GM12865 (cell line): ENCODE data around the gene MINK1.

Experiments
- DNase-seq: peaks from one replicate; pipeline ENCODE4 v3.0.0; 2010; ENCODE audit warnings: low read depth
- H3K4me3 ChIP-seq: 2 replicates; pipeline ENCODE4 v1.5.1; 2011; ENCODE audit warnings: mild to moderate bottlenecking, low read depth, low read length, control low read depth
- CTCF ChIP-seq: IDR thresholded peaks from 2 replicates; pipeline ENCODE4 v1.5.1; 2011; ENCODE audit warnings: low read length, control low read depth, low read depth, inconsistent platforms; ENCODE audit not compliant: insufficient read depth; ENCODE audit errors: missing control alignments

MINK1 gene

GRCh38 chr17:4833178-4833940 is at the start of gene MINK1:
Gene MINK1 (plus strand): TSS chr17:4833340. CDS start chr17:4833584, 244 bp downstream.
- DNase-seq = peak; percentile 97
- no peak for TF ChIP-seq CTCF
- peak within 1 kb of the TSS; percentile 84 for H3K4me3 ChIP-seq

- DNase-seq = no peak
- no peak for TF ChIP-seq CTCF
- H3K4me3 ChIP-seq = no peak overlapping the region
Measured at GRCh38 chr17:4785311-4786105, 47.6 kb upstream of the MINK1 start.

- no peak within 1 kb of the TSS for H3K4me3 ChIP-seq
- no peak for DNase-seq
- TF ChIP-seq CTCF = no peak
Measured at GRCh38 chr17:4786106-4786511, 47.0 kb upstream of the MINK1 start, which contains the start of gene VMO1. Gene VMO1 (minus strand): TSS chr17:4786364. CDS start chr17:4786352, 12 bp downstream.

GRCh38 chr17:4786516-4786915 is 46.6 kb upstream of the MINK1 start:
- DNase-seq = no peak
- no peak for TF ChIP-seq CTCF
- no peak overlapping the region for H3K4me3 ChIP-seq

- TF ChIP-seq CTCF = no peak
- H3K4me3 ChIP-seq = no peak overlapping the region
- DNase-seq = no peak
Measured at GRCh38 chr17:4788159-4788806, 44.9 kb upstream of the MINK1 start.

GRCh38 chr17:4788807-4789700 is 44.1 kb upstream of the MINK1 start, which contains the start of gene GLTPD2:
Gene GLTPD2 (plus strand): TSS chr17:4788964. CDS start chr17:4789012, 48 bp downstream.
- no peak for TF ChIP-seq CTCF
- DNase-seq = no peak
- peak within 1 kb of the TSS; percentile 73 for H3K4me3 ChIP-seq
